OCI-LY7 (cell line): ENCODE results near the gene CFAP57. TPM values are rescaled to one million over a fixed set of nuclear protein-coding genes. Genes with fewer than 3 reads are reported as not detected.

Source experiments
- BruUV-seq: library from RNA; stranded (reverse); fragments of 400-500 nt; replicated peaks from 2 replicates; lab custom pipeline; 2021; lab: Mats Ljungman, UMichigan
- CTCF ChIA-PET: fragments of 300-600 bp; sonication (Branson Sonifier 250); formaldehyde crosslinking; loops from one replicate; lab custom pipeline; 2022; ENCODE audit warnings: antibody characterized with exemption; ENCODE audit not compliant: unreplicated experiment; lab: Charles Lee
- POLR2A ChIA-PET: fragments of 300-600 bp; sonication (Branson Sonifier 250); formaldehyde crosslinking; loops from one replicate; lab custom pipeline; 2022; ENCODE audit warnings: antibody characterized with exemption; lab: Charles Lee
- DNase-seq: peaks from one replicate; pipeline ENCODE4 v3.0.0-alpha.2; 2015; ENCODE audit warnings: low spot score
- H2AFZ ChIP-seq: fragments of 200-600 bp; sonication (generic), shearing (Covaris generic); 2 replicates; pipeline ENCODE4 v1.6.1; 2014; ENCODE audit warnings: mild to moderate bottlenecking, antibody characterized with exemption, low read length, moderate library complexity
- H3K27ac ChIP-seq: fragments of 200-600 bp; sonication (generic); 2 replicates; pipeline ENCODE4 v1.5.1; 2014; ENCODE audit warnings: mixed run types, low read depth, mild to moderate bottlenecking, moderate library complexity, low read length, inconsistent platforms; ENCODE audit not compliant: poor library complexity, severe bottlenecking
- H3K36me3 ChIP-seq: fragments of 200-600 bp; sonication (generic); 2 replicates; pipeline ENCODE4 v1.6.1; 2014; ENCODE audit warnings: mild to moderate bottlenecking, antibody characterized with exemption, low read length, moderate library complexity, mixed read lengths; ENCODE audit not compliant: insufficient read depth
- H3K4me1 ChIP-seq: fragments of 200-600 bp; sonication (generic); 2 replicates; pipeline ENCODE4 v1.5.1; 2014; ENCODE audit warnings: mild to moderate bottlenecking, low read length; ENCODE audit not compliant: insufficient read depth, poor library complexity, severe bottlenecking
- H3K4me2 ChIP-seq: fragments of 200-600 bp; sonication (generic); 2 replicates; pipeline ENCODE4 v1.6.1; 2014; ENCODE audit warnings: mild to moderate bottlenecking, low read length
- H3K4me3 ChIP-seq: fragments of 200-600 bp; sonication (generic); 2 replicates; pipeline ENCODE4 v1.5.1; 2014; ENCODE audit warnings: mild to moderate bottlenecking, low read depth, low read length; ENCODE audit not compliant: poor library complexity, severe bottlenecking
- H3K79me2 ChIP-seq: fragments of 200-600 bp; sonication (generic); 2 replicates; pipeline ENCODE4 v1.6.1; 2016; ENCODE audit warnings: low read depth, mild to moderate bottlenecking, low read length, moderate library complexity, mixed read lengths; ENCODE audit not compliant: insufficient read depth
- H3K9me2 ChIP-seq: fragments of 200-600 bp; sonication (generic); 2 replicates; pipeline ENCODE4 v1.6.1; 2016; ENCODE audit warnings: mild to moderate bottlenecking, low read length, mixed read lengths; ENCODE audit not compliant: insufficient read depth
- H3K9me3 ChIP-seq: fragments of 200-600 bp; sonication (generic); 2 replicates; pipeline ENCODE4 v1.6.1; 2014; ENCODE audit warnings: mild to moderate bottlenecking, mixed run types, low read length, mixed read lengths
- H4K20me1 ChIP-seq: fragments of 200-600 bp; sonication (generic); 2 replicates; pipeline ENCODE4 v1.6.1; 2014; ENCODE audit warnings: mild to moderate bottlenecking, antibody characterized with exemption, low read length, moderate library complexity, mixed read lengths; ENCODE audit not compliant: insufficient read depth
- CTCF ChIP-seq: fragments of 200-600 bp; sonication (generic); conservative IDR thresholded peaks from 2 replicates; pipeline ENCODE4 v1.5.1; 2014; ENCODE audit warnings: mild to moderate bottlenecking, antibody characterized with exemption, low read length, moderate library complexity, mixed read lengths
- EZH2phosphoT487 ChIP-seq: fragments of 200-600 bp; sonication (generic); IDR thresholded peaks from 2 replicates; pipeline ENCODE4 v1.6.1; 2018; ENCODE audit warnings: low read depth, borderline replicate concordance, mild to moderate bottlenecking, mixed run types, antibody characterized with exemption, low read length, moderate library complexity, mixed read lengths
- intact Hi-C: fragments of 100-400 bp; cut with micrococcal nuclease; formaldehyde crosslinking; loops from one replicate; pipeline ENCODE4 v1.10.0; 2022; ENCODE audit not compliant: unreplicated experiment
- total RNA-seq, 2 experiments: library from RNA; depleted of rRNA in 1 of 2; stranded (reverse); fragments of >200 nt in 1 of 2; shearing (Covaris generic) in 1 of 2; gene quantifications; 2 replicates each; pipeline ENCODE4 v1.2.3, GENCODE V29; 2014 to 2022

Gene CFAP57
- total RNA-seq, 2 experiments from 2014 or later = 0.17 TPM; not detected in 1

DNA sequence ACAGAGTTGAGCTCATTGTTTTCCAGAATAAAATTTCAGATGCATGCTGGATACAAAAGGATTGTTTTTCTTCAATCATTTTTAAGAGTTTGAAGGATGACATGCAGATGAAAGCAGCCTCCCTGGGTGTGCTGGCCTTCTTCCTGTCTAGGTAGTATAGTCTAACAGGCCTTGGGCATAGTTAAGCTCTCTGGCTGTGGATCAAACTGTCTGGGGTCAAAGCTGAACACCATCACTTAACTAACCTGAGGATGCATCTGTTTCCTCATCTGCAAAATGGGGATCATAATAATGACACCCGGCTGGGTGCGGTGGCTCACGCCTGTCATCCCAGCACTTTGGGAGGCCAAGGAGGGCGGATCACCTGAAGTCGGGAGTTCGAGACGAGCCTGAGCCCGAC lies 122.6 kb downstream of the CFAP57 start:
- intact Hi-C loops = no loop called here
- H3K27ac ChIP-seq = no peak overlapping the region
- H3K9me3 ChIP-seq = no peaks in the 10 kb centered on the region
- H3K4me2 ChIP-seq = no peak overlapping the region
- H2AFZ ChIP-seq = no peak overlapping the region
- CTCF ChIA-PET = no interaction called here
- BruUV-seq = no TSS peak
- no peak overlapping the region for H3K4me3 ChIP-seq
- H3K9me2 ChIP-seq = no peaks in the 10 kb centered on the region
- no peaks in the 10 kb centered on the region for H3K79me2 ChIP-seq
- no peak for DNase-seq
- no peaks in the 10 kb centered on the region for H3K4me1 ChIP-seq
- no peaks in the 10 kb centered on the region for H3K36me3 ChIP-seq
- no peak for TF ChIP-seq CTCF
- POLR2A ChIA-PET = no interaction called here
- no peaks in the 10 kb centered on the region for H4K20me1 ChIP-seq

- Histone ChIP-seq H3K4me2 (no peak overlapping the region), H3K4me3 (no peak overlapping the region), H3K4me1 (no peaks in the 10 kb centered on the region), H3K9me3 (no peaks in the 10 kb centered on the region), H2AFZ (no peak overlapping the region), H3K36me3 (no peaks in the 10 kb centered on the region), H3K79me2 (no peaks in the 10 kb centered on the region), H3K27ac (no peak overlapping the region), H4K20me1 (no peaks in the 10 kb centered on the region), H3K9me2 (no peaks in the 10 kb centered on the region)
- CTCF ChIA-PET = no interaction called here
- POLR2A ChIA-PET = no interaction called here
- no TSS peak for BruUV-seq
- DNase-seq = no peak
- intact Hi-C loops = no loop called here
- TF ChIP-seq CTCF = no peak
- no peak for TF ChIP-seq EZH2phosphoT487
Observed at GRCh38 chr1:43296207-43296606, 124.1 kb downstream of the CFAP57 start.

DNA sequence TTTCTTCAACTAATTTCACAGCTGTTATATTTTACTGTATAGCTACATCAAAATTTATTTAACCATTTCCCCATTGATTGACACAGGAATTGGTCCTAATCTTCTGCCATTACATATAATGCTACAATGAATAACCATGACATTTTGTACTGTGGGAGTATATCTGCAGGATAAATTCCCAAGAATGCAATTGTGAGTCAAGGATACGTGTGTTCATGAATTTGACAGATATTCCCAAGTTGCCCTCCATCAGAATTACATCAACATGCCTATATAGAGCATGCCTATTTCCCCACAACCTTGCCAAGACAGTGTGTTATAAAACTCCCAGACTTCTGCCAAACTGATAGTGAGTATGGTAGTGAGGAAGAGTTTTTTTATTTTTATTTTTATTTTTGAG lies 125.9 kb downstream of the CFAP57 start:
- CTCF ChIA-PET = no interaction called here
- H3K4me3 ChIP-seq = no peak overlapping the region
- intact Hi-C loops = no loop called here

More for the DNA sequence above, 125.9 kb downstream of the CFAP57 start:
- Histone ChIP-seq H3K9me2 (no peaks in the 10 kb centered on the region), H3K9me3 (no peaks in the 10 kb centered on the region), H4K20me1 (no peaks in the 10 kb centered on the region), H3K4me2 (no peak overlapping the region), H3K4me1 (no peaks in the 10 kb centered on the region), H3K79me2 (no peaks in the 10 kb centered on the region), H2AFZ (no peak overlapping the region), H3K27ac (no peak overlapping the region), H3K36me3 (no peaks in the 10 kb centered on the region)
- POLR2A ChIA-PET = no interaction called here
- BruUV-seq = no TSS peak
- TF ChIP-seq CTCF = no peak
- TF ChIP-seq EZH2phosphoT487 = no peak
- DNase-seq = no peak
